Activated naive CD4-positive, alpha-beta T cell treated with Interleukin-2 at 50 U/mL for 16 hours (primary cell): ENCODE data around the gene SBNO2.
"Not testable (repeated sequence)": the region's sequence is repeated elsewhere in the genome, so short reads cannot be mapped to it uniquely, and the experiment has no call there.

ENCODE experiments used
- DNase-seq: peaks from one replicate; pipeline ENCODE4 v3.0.0-alpha.2; 2020

Gene SBNO2

DNA sequence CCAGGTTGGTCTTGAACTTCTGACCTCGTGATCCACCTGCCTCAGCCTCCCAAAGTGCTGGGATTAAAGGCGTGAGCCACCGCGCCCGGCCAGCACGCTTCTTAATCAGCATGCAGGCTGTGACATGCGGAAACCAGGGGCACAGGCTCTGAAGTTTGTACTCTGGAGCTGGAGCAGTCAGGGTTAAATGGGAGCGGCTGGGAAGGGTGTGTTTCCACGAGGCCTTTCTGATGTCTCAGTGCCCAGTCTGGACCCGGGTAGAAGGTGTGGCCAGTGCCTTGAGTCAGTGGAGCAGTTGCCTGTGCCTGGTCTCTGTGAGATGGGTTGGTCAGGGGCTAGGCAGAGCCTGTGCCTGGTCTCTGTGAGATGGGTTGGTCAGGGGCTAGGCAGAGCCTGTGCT lies 34.8 kb upstream of the SBNO2 start:
- DNase-seq, result not testable (repeated sequence)

DNA sequence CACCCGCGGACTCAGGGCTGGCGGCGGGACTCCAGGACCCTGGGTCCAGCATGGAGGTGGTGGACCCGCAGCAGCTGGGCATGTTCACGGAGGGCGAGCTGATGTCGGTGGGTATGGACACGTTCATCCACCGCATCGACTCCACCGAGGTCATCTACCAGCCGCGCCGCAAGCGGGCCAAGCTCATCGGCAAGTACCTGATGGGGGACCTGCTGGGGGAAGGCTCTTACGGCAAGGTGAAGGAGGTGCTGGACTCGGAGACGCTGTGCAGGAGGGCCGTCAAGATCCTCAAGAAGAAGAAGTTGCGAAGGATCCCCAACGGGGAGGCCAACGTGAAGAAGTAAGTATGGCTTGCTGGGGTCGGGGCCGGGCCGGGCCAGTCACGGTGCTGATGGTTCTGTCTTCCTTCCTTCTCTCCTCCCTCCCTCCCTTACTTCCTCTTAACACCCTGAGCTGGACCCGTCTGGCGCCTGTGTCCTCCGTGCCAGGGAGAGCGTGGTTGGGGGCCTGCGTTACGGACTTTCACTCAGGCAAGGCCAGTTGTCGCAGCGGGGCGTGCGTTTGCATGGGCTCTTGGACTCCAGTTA lies 32.9 kb upstream of the SBNO2 start:
- peak; percentile 37 for DNase-seq

DNA sequence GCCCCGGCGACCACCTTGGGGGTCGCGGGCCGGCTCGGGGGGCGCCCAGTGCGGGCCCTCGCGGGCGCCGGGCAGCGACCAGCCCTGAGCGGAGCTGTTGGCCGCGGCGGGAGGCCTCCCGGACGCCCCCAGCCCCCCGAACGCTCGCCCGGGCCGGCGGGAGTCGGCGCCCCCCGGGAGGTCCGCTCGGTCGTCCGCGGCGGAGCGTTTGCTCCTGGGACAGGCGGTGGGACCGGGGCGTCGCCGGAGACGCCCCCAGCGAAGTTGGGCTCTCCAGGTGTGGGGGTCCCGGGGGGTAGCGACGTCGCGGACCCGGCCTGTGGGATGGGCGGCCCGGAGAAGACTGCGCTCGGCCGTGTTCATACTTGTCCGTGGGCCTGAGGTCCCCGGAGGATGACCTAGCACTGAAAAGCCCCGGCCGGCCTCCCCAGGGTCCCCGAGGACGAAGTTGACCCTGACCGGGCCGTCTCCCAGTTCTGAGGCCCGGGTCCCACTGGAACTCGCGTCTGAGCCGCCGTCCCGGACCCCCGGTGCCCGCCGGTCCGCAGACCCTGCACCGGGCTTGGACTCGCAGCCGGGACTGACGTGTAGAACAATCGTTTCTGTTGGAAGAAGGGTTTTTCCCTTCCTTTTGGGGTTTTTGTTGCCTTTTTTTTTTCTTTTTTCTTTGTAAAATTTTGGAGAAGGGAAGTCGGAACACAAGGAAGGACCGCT lies 32.2 kb upstream of the SBNO2 start:
- DNase-seq, result peak; percentile 10

DNA sequence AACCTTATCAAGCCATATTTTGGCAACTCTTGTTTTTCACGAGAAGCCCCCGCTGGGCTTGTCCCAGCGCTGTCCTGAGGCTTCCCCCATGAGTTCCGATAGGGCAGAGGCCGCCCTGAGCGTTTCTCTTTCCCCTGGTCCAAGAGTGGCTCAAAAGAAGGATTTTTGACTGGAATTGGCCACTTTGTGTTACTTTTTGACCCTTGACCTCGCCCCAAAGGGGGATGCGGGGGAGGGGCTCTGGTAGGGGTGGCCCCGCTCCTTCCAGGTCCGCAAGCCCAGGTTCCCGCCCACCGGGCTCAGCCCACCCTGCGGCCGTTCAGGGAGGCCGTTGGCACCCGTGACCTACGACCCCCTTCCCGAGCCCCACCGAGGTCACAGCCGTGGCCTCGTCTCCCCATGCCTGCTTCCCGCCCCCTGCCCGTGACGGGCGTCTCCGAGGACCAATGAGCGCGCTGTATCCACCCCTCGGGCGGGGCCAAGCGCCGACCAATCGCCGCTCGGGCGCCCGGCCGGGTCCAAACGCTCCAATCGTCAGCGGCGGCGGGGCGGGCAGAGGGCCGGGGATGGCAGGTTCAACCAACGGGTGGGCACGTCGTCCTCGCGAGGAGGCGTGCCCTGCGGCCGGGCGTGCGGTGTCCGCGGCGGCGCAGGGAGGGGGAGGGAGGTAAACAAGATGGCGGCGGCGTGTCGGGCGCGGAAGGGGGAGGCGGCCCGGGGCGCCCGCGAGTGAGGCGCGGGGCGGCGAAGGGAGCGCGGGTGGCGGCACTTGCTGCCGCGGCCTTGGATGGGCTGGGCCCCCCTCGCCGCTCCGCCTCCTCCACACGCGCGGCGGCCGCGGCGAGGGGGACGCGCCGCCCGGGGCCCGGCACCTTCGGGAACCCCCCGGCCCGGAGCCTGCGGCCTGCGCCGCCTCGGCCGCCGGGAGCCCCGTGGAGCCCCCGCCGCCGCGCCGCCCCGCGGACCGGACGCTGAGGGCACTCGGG lies 31.3 kb upstream of the SBNO2 start, which contains the start of gene STK11:
Gene STK11 (plus strand): TSS at position 665 of the 986 bp plus-strand sequence. CDS start 1,136 bp downstream, outside the sequence.
- DNase-seq, result peak; percentile 100

DNA sequence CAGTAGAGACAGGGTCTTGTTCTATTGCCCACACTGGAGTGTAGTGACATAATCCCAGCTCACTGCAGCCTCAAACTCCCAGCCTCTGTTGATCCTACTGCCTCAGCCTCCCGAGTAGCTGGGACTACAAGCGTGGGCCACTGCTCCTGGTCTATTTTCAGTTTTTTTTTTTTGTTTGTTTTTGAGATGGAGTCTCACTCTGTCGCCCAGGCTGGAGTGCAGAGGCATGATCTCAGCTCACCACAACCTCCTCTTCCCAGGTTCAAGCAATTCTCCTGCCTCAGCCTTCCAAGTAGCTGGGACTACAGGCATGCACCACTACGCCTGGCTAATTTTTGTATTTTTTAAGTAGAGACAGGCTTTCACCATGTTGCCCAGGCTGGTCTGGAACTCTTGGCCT lies 26.5 kb upstream of the SBNO2 start:
- DNase-seq, result not testable (repeated sequence)

DNA sequence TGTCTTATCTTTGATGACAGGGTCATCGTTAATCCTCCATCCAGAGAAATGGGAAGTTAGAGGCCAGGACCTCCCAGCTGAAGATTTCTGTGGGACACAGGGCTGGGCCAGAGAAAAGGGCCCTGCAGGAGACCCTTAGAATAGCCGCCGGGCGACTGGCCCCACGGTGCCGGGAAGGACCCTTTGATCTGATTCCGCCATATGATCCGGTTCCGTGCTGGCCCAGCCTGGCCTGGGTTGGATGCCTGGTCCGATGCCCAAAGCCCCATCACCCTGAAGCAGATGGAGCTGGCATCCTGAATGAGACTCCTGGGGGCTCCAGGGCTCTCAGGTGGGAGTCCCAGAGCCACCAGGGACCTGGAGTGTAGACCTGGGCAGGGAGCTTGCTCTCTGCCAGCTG lies 25.5 kb upstream of the SBNO2 start:
- DNase-seq, result no peak

DNA sequence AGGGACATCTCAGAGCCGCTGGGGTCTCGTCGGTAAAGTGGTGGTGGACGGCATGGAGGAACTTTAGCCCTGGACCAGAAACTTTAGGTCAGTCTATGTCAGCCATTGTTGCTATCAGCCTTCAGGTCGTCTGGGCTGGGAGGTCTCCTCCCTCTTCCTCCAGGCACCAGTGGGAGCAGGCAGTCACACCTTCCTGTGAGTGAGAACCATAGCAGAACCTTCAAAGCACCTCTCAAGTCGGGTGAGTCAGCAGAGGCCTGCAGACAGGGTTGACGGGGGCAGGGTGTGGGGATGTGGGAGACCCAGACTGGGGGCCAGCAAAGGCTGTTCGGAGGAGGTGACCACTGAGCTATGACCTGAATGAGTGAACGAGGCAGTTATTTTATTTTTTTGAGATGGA lies 15.4 kb upstream of the SBNO2 start:
- peak; percentile 62 for DNase-seq

DNA sequence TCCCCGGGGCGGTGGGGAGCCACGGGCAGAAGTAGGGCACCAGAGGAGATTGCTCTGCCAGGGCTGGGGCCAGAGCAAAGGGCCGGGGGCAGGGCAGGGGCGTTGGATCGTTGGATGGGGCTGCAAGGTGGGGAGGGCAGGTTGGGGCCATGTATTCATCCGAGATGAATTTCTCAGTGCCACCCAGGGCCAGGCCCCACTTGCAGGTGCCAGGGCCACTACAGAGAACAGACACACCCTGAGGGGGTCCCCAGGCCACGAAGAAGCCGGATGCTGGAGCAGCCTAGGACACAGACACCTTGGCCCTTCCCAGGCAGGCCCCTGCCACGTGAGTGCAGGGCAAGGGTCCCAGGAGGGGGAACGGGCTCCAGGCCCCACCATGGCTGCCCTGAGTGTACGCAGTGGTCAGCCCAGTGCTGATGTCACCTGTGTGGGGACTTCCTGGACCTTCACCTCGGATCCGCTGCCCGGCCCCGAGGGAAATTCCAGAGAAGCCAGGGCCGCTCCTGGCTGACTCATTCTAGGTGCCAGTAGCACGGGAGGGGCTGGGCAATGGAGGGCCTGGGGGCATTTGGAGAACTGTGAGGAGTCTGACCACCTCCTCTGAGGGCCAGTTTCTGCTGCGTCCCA lies 9.6 kb upstream of the SBNO2 start:
- no peak for DNase-seq

DNA sequence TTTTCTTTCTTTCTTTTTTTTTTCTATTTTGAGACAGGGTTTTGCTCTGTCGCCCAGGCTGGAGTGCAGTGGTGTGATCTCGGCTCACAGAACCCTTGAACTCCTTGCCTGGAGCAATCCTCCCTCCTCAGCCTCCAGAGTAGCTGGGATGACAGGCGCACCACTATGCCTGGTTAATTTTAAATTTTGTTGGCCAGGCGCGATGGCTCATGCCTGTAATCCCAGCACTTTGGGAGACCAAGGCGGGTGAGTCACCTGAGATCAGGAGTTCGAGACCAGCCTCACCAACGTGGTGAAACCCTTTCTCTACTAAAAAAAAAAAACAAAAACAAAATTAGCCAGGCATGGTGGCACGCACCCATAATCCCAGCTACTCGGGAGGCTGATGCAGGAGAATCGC lies 8.7 kb upstream of the SBNO2 start:
- DNase-seq, result no peak

DNA sequence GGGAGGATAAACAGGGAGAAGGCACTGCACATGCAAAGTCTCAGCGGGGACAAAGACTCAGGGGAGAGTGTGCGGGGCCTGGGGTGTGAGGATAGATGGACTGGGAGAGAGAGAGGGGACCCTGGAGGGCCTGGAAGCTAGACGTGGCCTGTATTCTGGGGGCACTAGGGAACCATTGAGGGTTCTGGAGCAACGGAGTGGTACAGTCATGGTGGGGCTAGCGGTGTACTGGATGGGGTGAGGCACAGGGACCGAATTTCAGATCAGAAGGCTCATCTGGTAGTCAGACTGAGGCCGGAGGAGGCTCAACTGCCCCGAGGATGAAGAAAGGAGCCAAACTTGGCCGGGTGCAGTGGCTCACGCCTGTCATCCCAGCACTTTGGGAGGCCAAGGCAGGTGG lies 8.0 kb upstream of the SBNO2 start:
- no peak for DNase-seq

DNA sequence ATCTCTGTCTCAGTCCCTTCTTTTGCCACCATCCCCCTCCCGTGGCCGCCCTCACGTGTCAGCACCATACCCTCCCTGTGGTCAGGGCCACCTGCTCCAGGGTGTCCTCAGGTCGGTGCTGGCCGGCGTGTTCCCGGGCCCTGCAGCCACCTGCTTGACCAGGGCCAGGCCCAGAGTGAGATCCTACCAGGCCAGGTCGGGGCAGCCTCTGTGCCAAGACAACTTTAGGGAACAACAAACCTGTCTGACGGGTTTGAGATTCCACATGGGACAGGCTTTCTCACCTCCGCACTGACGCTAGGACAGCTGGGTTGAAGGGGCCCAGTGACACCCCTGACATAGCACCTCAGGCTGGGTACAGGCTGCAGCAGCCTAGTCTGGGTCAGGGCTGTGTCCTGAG lies 7.5 kb upstream of the SBNO2 start:
- DNase-seq, result no peak

DNA sequence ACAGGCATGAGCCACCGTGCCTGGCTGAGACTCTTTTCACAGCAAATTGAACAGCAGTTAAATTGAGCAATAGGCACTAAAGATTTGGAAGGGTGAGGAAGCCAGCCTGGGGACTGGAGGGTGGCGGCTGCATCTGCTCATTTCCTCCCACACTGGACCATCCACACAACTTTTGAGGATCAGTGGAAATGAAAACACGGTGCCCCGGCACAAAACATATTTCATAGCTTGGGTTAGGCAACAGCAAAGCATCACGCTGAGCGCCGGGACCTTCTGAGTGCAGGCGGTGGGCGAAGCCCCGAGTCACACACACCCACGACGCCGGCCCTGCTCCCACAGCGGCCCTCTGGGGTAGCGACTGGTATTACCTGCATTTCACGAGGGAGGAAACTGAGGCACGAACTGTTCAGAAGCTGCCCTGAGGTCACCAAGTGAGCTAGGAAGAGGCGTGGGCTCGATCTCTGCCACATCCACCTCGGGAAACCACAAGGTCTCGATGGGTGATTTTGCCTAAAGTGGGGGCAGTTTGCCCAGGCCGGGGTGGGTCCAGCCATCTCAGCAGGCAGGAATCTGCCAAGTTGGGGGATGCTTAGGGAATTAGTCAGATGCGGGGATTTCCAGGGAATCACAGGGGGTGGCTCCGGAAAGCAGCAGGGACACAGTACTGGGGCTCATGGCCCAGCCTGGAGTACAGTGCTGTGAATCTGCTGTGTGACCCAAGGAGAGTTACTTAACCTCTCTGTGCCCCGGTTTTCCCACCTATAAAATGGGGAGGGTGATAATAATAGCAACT lies 3.5 kb upstream of the SBNO2 start:
- no peak for DNase-seq

DNA sequence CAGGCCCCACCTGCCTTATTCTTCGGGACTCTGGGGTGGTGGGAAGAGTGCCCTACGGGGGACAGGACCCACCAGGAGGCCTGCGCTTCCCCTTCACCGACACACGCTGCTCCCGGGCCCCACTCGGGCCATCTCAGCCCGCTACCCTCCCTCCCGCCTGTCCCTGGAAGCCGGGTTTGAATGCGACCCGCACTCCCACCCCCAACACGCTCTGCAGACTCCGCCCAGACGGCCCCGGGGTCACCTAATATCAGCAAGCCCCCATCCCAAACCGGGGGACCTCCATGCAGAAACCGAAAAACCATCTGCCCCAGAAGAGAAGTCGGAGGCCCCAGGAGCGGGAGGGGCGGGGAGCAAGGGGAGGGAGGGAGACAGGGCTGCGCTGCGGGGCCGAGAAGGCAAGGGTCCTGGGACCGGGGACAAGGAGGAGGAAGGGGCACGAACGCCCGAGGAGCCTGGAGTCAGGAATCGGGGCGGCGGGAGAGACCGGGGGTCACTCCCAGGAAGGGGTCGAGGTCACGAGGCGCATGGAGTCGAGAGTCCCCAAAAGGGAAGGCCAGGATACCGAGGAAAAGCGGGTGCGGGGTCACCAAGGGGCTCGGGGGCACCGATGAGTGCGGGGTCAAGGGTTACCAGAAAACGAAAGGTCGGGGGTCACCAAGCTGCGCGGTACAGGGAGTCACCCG lies 766 bp downstream of the SBNO2 start:
- DNase-seq, result no peak

DNA sequence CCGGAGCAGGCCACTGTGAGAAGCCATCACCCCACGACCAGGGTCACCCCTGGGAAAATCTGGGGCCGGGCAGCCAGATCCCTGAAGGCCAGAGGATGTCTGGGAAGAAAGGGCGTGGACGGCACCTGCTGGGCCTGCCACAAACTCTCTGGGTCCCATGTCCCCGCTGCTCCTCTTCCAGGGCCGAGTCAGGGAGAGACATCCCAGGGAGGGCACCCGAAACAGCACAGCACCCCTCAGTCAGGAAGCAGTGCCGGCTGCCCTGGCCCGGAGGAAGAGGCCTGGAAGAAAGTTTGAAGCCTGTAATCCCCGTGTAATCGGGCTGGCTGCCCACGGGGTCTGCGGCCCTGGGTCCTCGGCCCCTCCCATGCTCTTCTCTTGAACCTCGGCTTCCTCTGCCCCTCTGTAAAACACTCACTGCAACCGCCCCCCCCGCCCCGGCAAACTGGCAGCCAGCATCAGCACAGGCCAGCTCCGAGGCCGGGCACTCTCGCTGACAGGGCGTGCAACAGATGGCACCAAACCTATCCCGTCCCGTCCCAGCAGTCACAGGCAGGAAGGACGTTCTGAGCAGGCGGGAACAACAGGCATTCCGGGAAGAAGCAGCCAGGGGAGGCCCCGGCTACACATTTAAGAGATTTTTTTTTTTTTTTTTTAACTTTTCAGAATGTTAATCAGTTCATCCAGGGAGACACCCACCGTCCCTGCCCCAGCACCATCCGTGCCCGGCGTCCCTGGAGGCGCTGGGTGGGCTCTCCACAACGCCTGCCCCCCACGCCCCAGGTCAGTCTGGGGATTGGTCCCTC lies 1.5 kb downstream of the SBNO2 start:
- DNase-seq, result no peak

DNA sequence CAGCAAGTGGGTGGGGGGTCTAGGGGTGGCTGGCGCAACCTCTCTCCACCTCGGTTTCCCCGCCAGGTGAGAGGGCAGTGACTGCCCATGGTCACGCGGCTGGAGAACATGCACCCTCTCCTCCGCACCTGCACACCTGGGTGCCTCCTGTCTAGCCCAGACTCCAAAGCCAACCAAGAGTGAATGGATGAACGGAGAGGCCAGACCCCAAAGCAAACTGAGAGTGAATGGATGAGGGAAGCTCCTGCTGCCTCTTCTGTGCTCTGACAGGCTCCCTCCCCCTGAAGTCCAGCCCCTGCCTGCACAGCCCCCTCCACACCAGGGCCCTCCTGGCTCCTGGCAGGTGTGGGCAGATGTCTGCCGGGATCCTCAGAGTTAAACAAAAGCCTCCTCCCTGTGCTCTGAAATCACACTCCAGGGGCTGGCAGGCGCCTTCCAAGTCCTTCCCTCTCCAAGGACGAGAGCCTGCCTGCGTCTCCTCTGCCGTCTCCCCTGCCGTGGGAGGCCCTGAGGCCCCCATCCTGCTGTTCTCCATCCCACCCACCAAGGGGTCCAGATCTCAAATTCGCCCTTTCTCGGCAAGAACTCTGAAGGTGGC lies 2.2 kb downstream of the SBNO2 start:
- no peak for DNase-seq

DNA sequence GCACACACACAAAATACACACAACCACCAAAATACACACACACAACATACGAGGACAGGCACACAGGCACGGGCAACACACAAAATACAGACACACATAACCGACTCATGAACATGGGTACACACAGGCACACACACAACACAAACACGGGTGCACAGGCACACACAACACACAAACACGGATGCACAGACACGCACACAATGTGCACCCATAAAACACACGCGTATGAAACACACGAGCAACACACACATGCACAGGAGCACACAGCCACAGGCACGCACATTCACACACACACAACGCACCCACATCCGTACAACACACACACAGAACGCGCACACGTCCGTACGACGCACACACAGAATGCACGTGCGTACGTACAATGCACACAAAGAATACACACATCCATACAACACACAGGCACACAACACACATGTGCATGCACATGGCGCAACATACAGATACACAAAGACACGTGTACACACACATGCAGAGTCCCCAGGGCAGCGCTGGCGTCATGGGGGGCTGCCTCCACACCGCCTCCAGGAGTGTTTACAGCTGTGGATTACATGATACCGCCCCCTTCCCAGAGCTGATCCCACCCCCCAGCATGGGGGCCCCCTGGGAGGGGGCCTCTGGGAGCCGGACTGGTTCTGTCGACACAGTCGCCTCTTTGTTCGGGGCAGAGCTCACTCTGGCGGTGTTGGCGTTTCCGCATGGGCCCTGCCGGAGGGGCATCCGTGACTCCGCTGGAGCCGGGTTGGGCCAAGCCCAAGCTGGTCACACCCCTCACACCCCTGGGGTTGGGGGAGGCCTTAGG lies 2.9 kb downstream of the SBNO2 start:
- no peak for DNase-seq

DNA sequence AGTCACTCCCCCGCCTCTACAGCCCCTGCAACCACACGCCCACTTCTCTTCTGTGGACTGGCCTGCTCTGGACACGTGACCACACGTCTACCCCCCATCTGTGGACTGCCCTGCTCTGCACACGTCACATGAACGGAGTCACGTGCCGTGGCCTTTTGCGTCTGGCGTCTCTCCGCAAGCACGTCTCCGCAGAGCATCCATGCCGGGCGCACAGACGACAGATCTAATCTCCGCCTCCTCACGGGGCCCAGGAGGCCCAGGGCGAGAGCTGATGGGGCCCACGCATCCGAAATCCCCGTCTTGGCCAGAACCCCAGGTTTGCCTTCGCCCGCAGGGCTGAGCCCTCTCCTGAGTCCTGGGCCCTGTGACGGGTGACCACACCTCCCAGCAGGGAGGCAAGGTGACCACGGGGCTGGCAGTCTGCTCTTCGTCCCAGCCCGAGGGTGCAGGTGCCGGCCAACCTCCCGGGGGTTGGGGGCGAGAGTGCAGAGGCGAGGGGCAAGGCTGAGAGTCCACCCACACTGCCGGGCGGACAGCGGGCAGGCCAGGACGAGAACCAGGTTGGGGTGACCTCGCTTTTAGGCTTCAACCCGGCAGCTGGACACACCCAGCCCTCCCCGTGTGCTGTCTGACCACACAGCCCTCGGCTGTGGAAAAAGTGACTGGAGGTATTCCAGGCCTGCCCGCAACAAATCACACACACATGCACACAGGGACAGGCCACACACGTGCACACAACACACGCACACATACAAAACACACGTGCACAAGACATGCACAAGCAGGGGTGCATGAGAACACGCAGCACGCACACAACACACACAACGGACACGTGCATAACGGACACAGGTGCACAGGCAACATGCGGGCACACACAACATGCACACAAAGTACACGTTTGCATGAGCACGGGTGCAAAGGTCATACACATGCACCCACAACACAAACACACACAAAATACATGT lies 3.9 kb downstream of the SBNO2 start:
- no peak for DNase-seq

DNA sequence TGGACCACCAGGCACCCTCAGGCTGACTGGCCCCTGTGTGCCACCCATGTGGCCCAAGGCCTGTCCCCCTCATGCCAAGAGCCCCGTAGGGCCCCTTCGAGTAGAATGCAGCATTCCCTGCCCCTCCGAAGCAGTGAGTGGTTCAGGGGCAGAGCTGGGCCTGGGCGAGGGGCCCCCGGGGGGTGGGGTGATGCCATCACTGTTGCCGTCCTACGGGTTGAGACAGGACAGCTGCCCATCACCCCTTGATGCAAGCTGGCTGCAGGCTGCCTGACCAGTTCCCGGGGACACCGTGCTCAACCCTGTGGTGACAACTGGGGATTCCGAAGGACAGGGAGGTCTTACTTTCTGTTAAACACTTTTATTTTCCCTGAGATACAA lies 4.7 kb downstream of the SBNO2 start:
- no peak for DNase-seq
